ENCODE data around the gene FBXL3.

FBXL3 gene

DNA sequence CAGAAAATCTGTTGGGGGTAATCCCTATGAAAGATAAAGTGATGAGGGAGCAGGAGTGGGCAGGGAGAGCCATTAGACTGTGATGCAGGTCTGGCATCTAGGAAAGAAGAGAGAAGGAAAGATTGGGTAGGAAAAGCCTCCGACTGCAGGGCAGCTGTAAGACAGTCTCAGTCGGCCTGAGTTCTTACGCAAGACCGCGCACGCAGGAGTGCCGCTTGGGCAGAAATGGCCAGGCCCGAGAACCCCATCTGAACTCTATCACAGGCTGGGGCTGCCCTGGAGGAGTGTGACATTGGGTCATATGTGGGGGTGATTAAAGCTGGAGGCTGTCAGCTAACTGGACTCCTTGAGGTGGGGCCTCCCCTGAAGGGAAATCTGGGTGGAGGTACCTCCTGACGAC is 13.9 kb upstream of the FBXL3 start:
- no peaks in the 10 kb centered on the region for H3K79me1 ChIP-seq (replicated peaks; ENCODE audit: low read length, poor library complexity, severe bottlenecking)
- H2BK5ac ChIP-seq (ENCODE audit: low read depth, low read length, poor library complexity, severe bottlenecking), result no peak overlapping the region
- H2AK5ac ChIP-seq (ENCODE audit: low read length, severe bottlenecking), result no peak overlapping the region
- H3K4me1 ChIP-seq (ENCODE audit: control insufficient read depth, insufficient read depth, low read depth, low read length), result no peaks in the 10 kb centered on the region
- no peak overlapping the region for H3K4ac ChIP-seq (ENCODE audit: low read depth in 1 of 2, low read length in 2 of 2)
- H2BK15ac ChIP-seq (ENCODE audit: low read depth, poor library complexity, severe bottlenecking), result no peak overlapping the region
- 96% methylated on average over 9 of the region's 9 CpGs for WGBS
- H2BK120ac ChIP-seq (ENCODE audit: low read depth, low read length), result no peak overlapping the region
- H3K9ac ChIP-seq (ENCODE audit: low read length), result no peak overlapping the region
- no peak overlapping the region for H2BK12ac ChIP-seq (ENCODE audit: low read length in 2 of 2)
- no peaks in the 10 kb centered on the region for H3K27me3 ChIP-seq (ENCODE audit: control insufficient read depth in 1 of 2, insufficient read depth in 1 of 2, low read length in 2 of 2)
- H3K27ac ChIP-seq (ENCODE audit: low read length, poor library complexity, severe bottlenecking), result no peak overlapping the region
- H2AFZ ChIP-seq (ENCODE audit: low read depth, low read length), result no peak overlapping the region
- H3K23ac ChIP-seq (ENCODE audit: low read length in 2 of 2), result no peak overlapping the region
- no peaks in the 10 kb centered on the region for H3K9me3 ChIP-seq (ENCODE audit: control insufficient read depth, low read length)
- H4K8ac ChIP-seq (ENCODE audit: low read length), result no peak overlapping the region
- H3K36me3 ChIP-seq (ENCODE audit: control insufficient read depth in 1 of 2, insufficient read depth in 2 of 2, low read depth in 1 of 2, low read length in 2 of 2), result peaks cover 3 to 22% of the 10 kb centered on the region in 2 experiments
- no peak overlapping the region for H3K4me3 ChIP-seq (ENCODE audit: insufficient read depth in 1 of 2, low read depth in 1 of 2, low read length in 2 of 2)
- H3K18ac ChIP-seq (ENCODE audit: low read depth in 1 of 2, low read length in 2 of 2), result no peak overlapping the region
- DNase-seq, result no peak
- no peak overlapping the region for H4K91ac ChIP-seq (ENCODE audit: low read length)
- H3K4me2 ChIP-seq (ENCODE audit: low read length, poor library complexity, severe bottlenecking), result no peak overlapping the region
- H3K14ac ChIP-seq (ENCODE audit: low read length in 2 of 2), result no peak overlapping the region

DNA sequence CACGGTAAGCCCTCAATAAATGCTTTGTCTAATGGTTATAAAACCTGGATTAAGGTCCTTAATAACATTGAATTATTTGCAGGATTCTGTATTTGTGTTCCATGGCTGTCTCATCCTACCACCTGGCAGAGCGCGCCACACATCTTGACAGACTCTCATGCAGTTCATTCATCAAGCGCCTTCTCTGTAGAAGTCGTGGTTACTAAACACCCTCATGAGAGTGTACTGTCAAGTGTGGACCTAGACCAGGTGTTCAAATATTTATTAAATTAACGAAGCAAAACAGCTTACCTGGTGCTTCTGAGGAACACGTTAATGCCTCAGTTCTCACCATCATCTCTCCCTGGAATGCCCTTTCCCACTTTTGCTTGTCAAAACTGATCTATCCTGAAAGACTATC is 13.1 kb upstream of the FBXL3 start:
- no peaks in the 10 kb centered on the region for H3K9me3 ChIP-seq (ENCODE audit: control insufficient read depth, low read length)
- H2BK120ac ChIP-seq (ENCODE audit: low read depth, low read length), result no peak overlapping the region
- no peak overlapping the region for H3K4ac ChIP-seq (ENCODE audit: low read depth in 1 of 2, low read length in 2 of 2)
- H3K18ac ChIP-seq (ENCODE audit: low read depth in 1 of 2, low read length in 2 of 2), result no peak overlapping the region
- no peak overlapping the region for H3K27ac ChIP-seq (ENCODE audit: low read length, poor library complexity, severe bottlenecking)
- no peaks in the 10 kb centered on the region for H3K79me1 ChIP-seq (replicated peaks; ENCODE audit: low read length, poor library complexity, severe bottlenecking)
- no peak overlapping the region for H2BK5ac ChIP-seq (ENCODE audit: low read depth, low read length, poor library complexity, severe bottlenecking)
- no peak overlapping the region for H3K4me3 ChIP-seq (ENCODE audit: insufficient read depth in 1 of 2, low read depth in 1 of 2, low read length in 2 of 2)
- WGBS, result 95% methylated on average over 6 of the region's 7 CpGs
- no peak overlapping the region for H4K8ac ChIP-seq (ENCODE audit: low read length)
- no peak overlapping the region for H2BK15ac ChIP-seq (ENCODE audit: low read depth, poor library complexity, severe bottlenecking)
- H3K4me2 ChIP-seq (ENCODE audit: low read length, poor library complexity, severe bottlenecking), result no peak overlapping the region
- no peak overlapping the region for H3K14ac ChIP-seq (ENCODE audit: low read length in 2 of 2)
- H3K9ac ChIP-seq (ENCODE audit: low read length), result no peak overlapping the region
- no peak overlapping the region for H2AK5ac ChIP-seq (ENCODE audit: low read length, severe bottlenecking)
- H3K4me1 ChIP-seq (ENCODE audit: control insufficient read depth, insufficient read depth, low read depth, low read length), result no peaks in the 10 kb centered on the region
- no peak overlapping the region for H4K91ac ChIP-seq (ENCODE audit: low read length)
- H3K23ac ChIP-seq (ENCODE audit: low read length in 2 of 2), result no peak overlapping the region
- H3K27me3 ChIP-seq (ENCODE audit: control insufficient read depth in 1 of 2, insufficient read depth in 1 of 2, low read length in 2 of 2), result no peaks in the 10 kb centered on the region
- no peak overlapping the region for H2AFZ ChIP-seq (ENCODE audit: low read depth, low read length)
- peaks cover 3 to 15% of the 10 kb centered on the region in 2 experiments for H3K36me3 ChIP-seq (ENCODE audit: control insufficient read depth in 1 of 2, insufficient read depth in 2 of 2, low read depth in 1 of 2, low read length in 2 of 2)
- DNase-seq, result no peak
- no peak overlapping the region for H2BK12ac ChIP-seq (ENCODE audit: low read length in 2 of 2)

DNA sequence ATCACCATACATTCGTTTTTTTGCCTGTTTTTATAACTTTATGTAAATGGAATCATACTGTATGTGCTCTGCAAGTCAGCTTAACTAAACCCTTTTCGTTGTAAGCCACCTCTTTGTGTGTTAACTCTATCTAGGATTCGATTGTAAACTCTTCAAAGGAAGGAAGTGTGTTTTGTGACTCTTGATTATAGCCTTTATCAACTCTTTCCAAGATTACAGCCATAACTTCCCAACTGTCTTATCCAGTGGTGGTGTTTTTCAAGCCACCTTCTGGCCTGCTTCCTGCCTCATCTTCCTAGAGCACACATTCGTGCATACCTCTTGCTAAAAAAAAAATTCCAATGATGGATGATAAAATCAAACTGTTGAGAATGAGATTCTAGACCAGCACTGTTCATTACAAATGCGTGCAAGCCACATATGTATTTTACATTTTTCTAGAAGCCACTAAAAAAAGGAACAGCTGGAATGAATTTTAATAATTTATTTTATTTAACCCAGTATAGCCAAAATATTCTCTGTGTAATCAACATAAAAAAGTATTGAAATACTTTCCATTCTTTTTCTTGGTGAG is 12.0 kb upstream of the FBXL3 start:
- Histone ChIP-seq H3K18ac (ENCODE audit: low read depth in 1 of 2, low read length in 2 of 2) (no peak overlapping the region), H3K27ac (ENCODE audit: low read length, poor library complexity, severe bottlenecking) (no peak overlapping the region), H3K14ac (ENCODE audit: low read length in 2 of 2) (no peak overlapping the region), H3K27me3 (ENCODE audit: control insufficient read depth in 1 of 2, insufficient read depth in 1 of 2, low read length in 2 of 2) (no peaks in the 10 kb centered on the region), H4K91ac (ENCODE audit: low read length) (no peak overlapping the region), H2BK15ac (ENCODE audit: low read depth, poor library complexity, severe bottlenecking) (no peak overlapping the region), H2BK5ac (ENCODE audit: low read depth, low read length, poor library complexity, severe bottlenecking) (no peak overlapping the region), H3K23ac (ENCODE audit: low read length in 2 of 2) (no peak overlapping the region), H2AK5ac (ENCODE audit: low read length, severe bottlenecking) (no peak overlapping the region), H3K36me3 (ENCODE audit: control insufficient read depth in 1 of 2, insufficient read depth in 2 of 2, low read depth in 1 of 2, low read length in 2 of 2) (peaks cover under 1 to 8% of the 10 kb centered on the region in 2 experiments), H2BK120ac (ENCODE audit: low read depth, low read length) (no peak overlapping the region), H3K4me1 (ENCODE audit: control insufficient read depth, insufficient read depth, low read depth, low read length) (no peaks in the 10 kb centered on the region), H3K4me3 (ENCODE audit: insufficient read depth in 1 of 2, low read depth in 1 of 2, low read length in 2 of 2) (no peak overlapping the region), H3K4ac (ENCODE audit: low read depth in 1 of 2, low read length in 2 of 2) (no peak overlapping the region), H4K8ac (ENCODE audit: low read length) (no peak overlapping the region), H2BK12ac (ENCODE audit: low read length in 2 of 2) (no peak overlapping the region), H3K9me3 (ENCODE audit: control insufficient read depth, low read length) (no peaks in the 10 kb centered on the region), H3K79me1 (replicated peaks; ENCODE audit: low read length, poor library complexity, severe bottlenecking) (no peaks in the 10 kb centered on the region), H2AFZ (ENCODE audit: low read depth, low read length) (no peak overlapping the region), H3K4me2 (ENCODE audit: low read length, poor library complexity, severe bottlenecking) (no peak overlapping the region), H3K9ac (ENCODE audit: low read length) (no peak overlapping the region)
- DNase-seq, result no peak
- WGBS, result no CpG with 5 or more reads among the region's 5 CpGs

DNA sequence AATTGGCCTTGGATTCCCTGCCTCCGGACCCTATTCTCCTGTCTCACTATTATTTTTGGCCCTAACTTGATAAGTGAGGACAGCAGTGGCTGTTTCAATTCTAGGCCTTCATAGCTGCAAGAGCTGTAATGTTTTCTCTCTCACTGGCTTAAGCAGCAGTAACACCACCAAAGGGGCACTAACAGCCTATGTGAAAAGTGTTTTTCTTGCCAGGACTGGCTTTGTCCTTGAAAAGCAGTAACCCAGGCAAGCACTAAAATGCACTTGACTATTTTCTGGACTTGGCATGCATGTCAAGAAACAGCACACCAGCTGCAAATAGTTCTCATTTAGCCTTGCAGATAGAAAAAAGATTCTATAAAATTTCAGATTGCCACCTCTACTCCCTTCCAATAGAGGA is 9.3 kb upstream of the FBXL3 start:
- Histone ChIP-seq H3K4me2 (ENCODE audit: low read length, poor library complexity, severe bottlenecking) (no peak overlapping the region), H4K8ac (ENCODE audit: low read length) (no peak overlapping the region), H3K9ac (ENCODE audit: low read length) (no peak overlapping the region), H2BK120ac (ENCODE audit: low read depth, low read length) (no peak overlapping the region), H3K4ac (ENCODE audit: low read depth in 1 of 2, low read length in 2 of 2) (no peak overlapping the region), H3K14ac (ENCODE audit: low read length in 2 of 2) (no peak overlapping the region), H4K91ac (ENCODE audit: low read length) (no peak overlapping the region), H3K4me3 (ENCODE audit: insufficient read depth in 1 of 2, low read depth in 1 of 2, low read length in 2 of 2) (no peak overlapping the region), H3K36me3 (ENCODE audit: control insufficient read depth in 1 of 2, insufficient read depth in 2 of 2, low read depth in 1 of 2, low read length in 2 of 2) (no peaks in the 10 kb centered on the region), H3K79me1 (replicated peaks; ENCODE audit: low read length, poor library complexity, severe bottlenecking) (no peaks in the 10 kb centered on the region), H2AFZ (ENCODE audit: low read depth, low read length) (no peak overlapping the region), H2AK5ac (ENCODE audit: low read length, severe bottlenecking) (no peak overlapping the region), H3K18ac (ENCODE audit: low read depth in 1 of 2, low read length in 2 of 2) (no peak overlapping the region), H3K9me3 (ENCODE audit: control insufficient read depth, low read length) (no peaks in the 10 kb centered on the region), H2BK12ac (ENCODE audit: low read length in 2 of 2) (no peak overlapping the region), H2BK5ac (ENCODE audit: low read depth, low read length, poor library complexity, severe bottlenecking) (no peak overlapping the region), H3K23ac (ENCODE audit: low read length in 2 of 2) (no peak overlapping the region), H3K27ac (ENCODE audit: low read length, poor library complexity, severe bottlenecking) (no peak overlapping the region), H3K27me3 (ENCODE audit: control insufficient read depth in 1 of 2, insufficient read depth in 1 of 2, low read length in 2 of 2) (no peaks in the 10 kb centered on the region), H3K4me1 (ENCODE audit: control insufficient read depth, insufficient read depth, low read depth, low read length) (no peaks in the 10 kb centered on the region), H2BK15ac (ENCODE audit: low read depth, poor library complexity, severe bottlenecking) (no peak overlapping the region)
- no CpG with 5 or more reads among the region's 1 CpG for WGBS
- no peak for DNase-seq
